GM12878 (cell line): ENCODE measurements around the gene FUT7. TPM values are rescaled to one million over a fixed set of nuclear protein-coding genes. Genes with fewer than 3 reads are reported as not detected.

Experiments used
- CTCF ChIP-seq, 3 experiments: IDR thresholded peaks in 2 of 3; conservative IDR thresholded peaks in 1 of 3; 2 replicates each; pipeline ENCODE4 v1.5.1; 2011; ENCODE audit warnings: low read depth in 3 of 3, low read length in 3 of 3, mild to moderate bottlenecking in 3 of 3, control low read depth in 2 of 3, moderate library complexity in 2 of 3, inconsistent platforms in 1 of 3, mixed read lengths in 1 of 3; ENCODE audit not compliant: control insufficient read depth in 2 of 3, insufficient read depth in 1 of 3; ENCODE audit errors: extremely low read depth in 1 of 3
- MYB ChIP-seq: fragments of 150-350 bp; IDR thresholded peaks from 2 replicates; pipeline ENCODE4 v1.6.1; 2014; ENCODE audit warnings: mild to moderate bottlenecking, low read depth, low read length, borderline replicate concordance
- PAX8 ChIP-seq: fragments of 450-650 bp; IDR thresholded peaks from 2 replicates; pipeline ENCODE4 v1.6.1; 2017; ENCODE audit warnings: mild to moderate bottlenecking, moderate library complexity
- SUZ12 ChIP-seq: fragments of 200-600 bp; sonication (generic); IDR thresholded peaks from one replicate; pipeline ENCODE4 v1.6.1; 2018; ENCODE audit warnings: antibody characterized with exemption, mild to moderate bottlenecking; ENCODE audit not compliant: unreplicated experiment
- TARDBP ChIP-seq: IDR thresholded peaks from 2 replicates; pipeline ENCODE4 v1.6.1; 2016; ENCODE audit warnings: borderline replicate concordance
- polyA plus RNA-seq, 11 experiments: library from polyadenylated mRNA; depleted of rRNA in 4 of 11; unstranded in 6 of 11; stranded (reverse) in 5 of 11; fragments of >200 nt; fragmentation: Nextera tagmentation in 4 of 11; fragmentation: Illumina TruSeq in 1 of 11; extraction: Ambion mirVana in 4 of 11; extraction: Trizol in 1 of 11; gene quantifications; 1 replicate in 1 of 11; 2 replicates in 10 of 11; pipeline versions ENCODE4 v1.2.1 to v1.2.3, GENCODE V29; 2011 to 2016; ENCODE audit warnings: inconsistent platforms in 2 of 11, missing spikeins in 2 of 11, low read depth in 1 of 11
- total RNA-seq, 4 experiments: library from RNA; depleted of rRNA in 3 of 4; stranded (reverse); fragments of >200 nt in 3 of 4; fragmentation: Illumina TruSeq in 1 of 4; extraction: Trizol in 1 of 4; gene quantifications; 2 replicates each; pipeline versions ENCODE4 v1.2.1 to v1.2.3, GENCODE V29; 2013 to 2021
- TF ChIP-seq, protein P1 (sequence below): IDR thresholded peaks from 2 replicates; pipeline ENCODE4 v1.6.1; 2012; ENCODE audit warnings: improper control_type of control experiment, low read depth, low read length; ENCODE audit not compliant: insufficient replicate concordance
- TF ChIP-seq, protein P2 (sequence below): fragments of 450-650 bp; IDR thresholded peaks from 2 replicates; pipeline ENCODE4 v1.6.1; 2016; ENCODE audit warnings: mild to moderate bottlenecking, moderate library complexity, borderline replicate concordance

Gene FUT7
- total and polyA plus RNA-seq, 10 of the 15 experiments (the other 5 are each of a cell fraction or from before 2014, with no cell fraction given), result 0.04 to 0.62 (median 0.20) TPM; not detected in 2

DNA sequence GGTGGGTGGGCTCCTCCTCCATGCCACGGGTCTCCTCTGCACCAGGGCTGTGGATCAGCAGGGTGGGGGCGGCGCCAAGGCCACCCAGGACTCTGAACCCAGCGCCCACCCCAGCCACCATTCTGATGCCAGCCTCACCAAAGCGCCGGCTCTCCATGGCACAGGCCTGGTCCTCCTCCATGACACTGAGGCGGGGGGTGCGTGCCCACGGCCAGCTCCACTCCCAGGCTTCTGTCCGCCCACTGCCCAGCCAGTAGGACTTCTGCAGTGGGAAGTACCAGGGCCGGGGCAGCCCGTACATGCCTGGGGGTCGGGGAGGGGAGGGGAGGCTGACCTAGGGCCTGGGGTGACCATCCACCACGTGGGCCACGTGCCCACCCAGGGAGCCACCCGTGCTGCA, 15.5 kb downstream of the FUT7 start (continued):
- TF ChIP-seq, protein P1, sequence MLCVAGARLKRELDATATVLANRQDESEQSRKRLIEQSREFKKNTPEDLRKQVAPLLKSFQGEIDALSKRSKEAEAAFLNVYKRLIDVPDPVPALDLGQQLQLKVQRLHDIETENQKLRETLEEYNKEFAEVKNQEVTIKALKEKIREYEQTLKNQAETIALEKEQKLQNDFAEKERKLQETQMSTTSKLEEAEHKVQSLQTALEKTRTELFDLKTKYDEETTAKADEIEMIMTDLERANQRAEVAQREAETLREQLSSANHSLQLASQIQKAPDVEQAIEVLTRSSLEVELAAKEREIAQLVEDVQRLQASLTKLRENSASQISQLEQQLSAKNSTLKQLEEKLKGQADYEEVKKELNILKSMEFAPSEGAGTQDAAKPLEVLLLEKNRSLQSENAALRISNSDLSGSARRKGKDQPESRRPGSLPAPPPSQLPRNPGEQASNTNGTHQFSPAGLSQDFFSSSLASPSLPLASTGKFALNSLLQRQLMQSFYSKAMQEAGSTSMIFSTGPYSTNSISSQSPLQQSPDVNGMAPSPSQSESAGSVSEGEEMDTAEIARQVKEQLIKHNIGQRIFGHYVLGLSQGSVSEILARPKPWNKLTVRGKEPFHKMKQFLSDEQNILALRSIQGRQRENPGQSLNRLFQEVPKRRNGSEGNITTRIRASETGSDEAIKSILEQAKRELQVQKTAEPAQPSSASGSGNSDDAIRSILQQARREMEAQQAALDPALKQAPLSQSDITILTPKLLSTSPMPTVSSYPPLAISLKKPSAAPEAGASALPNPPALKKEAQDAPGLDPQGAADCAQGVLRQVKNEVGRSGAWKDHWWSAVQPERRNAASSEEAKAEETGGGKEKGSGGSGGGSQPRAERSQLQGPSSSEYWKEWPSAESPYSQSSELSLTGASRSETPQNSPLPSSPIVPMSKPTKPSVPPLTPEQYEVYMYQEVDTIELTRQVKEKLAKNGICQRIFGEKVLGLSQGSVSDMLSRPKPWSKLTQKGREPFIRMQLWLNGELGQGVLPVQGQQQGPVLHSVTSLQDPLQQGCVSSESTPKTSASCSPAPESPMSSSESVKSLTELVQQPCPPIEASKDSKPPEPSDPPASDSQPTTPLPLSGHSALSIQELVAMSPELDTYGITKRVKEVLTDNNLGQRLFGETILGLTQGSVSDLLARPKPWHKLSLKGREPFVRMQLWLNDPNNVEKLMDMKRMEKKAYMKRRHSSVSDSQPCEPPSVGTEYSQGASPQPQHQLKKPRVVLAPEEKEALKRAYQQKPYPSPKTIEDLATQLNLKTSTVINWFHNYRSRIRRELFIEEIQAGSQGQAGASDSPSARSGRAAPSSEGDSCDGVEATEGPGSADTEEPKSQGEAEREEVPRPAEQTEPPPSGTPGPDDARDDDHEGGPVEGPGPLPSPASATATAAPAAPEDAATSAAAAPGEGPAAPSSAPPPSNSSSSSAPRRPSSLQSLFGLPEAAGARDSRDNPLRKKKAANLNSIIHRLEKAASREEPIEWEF, result no peak
- TF ChIP-seq MYB, result no peak
- TF ChIP-seq SUZ12, result no peak
- TF ChIP-seq TARDBP, result no peak
- TF ChIP-seq, protein P2, sequence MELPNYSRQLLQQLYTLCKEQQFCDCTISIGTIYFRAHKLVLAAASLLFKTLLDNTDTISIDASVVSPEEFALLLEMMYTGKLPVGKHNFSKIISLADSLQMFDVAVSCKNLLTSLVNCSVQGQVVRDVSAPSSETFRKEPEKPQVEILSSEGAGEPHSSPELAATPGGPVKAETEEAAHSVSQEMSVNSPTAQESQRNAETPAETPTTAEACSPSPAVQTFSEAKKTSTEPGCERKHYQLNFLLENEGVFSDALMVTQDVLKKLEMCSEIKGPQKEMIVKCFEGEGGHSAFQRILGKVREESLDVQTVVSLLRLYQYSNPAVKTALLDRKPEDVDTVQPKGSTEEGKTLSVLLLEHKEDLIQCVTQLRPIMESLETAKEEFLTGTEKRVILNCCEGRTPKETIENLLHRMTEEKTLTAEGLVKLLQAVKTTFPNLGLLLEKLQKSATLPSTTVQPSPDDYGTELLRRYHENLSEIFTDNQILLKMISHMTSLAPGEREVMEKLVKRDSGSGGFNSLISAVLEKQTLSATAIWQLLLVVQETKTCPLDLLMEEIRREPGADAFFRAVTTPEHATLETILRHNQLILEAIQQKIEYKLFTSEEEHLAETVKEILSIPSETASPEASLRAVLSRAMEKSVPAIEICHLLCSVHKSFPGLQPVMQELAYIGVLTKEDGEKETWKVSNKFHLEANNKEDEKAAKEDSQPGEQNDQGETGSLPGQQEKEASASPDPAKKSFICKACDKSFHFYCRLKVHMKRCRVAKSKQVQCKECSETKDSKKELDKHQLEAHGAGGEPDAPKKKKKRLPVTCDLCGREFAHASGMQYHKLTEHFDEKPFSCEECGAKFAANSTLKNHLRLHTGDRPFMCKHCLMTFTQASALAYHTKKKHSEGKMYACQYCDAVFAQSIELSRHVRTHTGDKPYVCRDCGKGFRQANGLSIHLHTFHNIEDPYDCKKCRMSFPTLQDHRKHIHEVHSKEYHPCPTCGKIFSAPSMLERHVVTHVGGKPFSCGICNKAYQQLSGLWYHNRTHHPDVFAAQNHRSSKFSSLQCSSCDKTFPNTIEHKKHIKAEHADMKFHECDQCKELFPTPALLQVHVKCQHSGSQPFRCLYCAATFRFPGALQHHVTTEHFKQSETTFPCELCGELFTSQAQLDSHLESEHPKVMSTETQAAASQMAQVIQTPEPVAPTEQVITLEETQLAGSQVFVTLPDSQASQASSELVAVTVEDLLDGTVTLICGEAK, result no peak
- no peak for TF ChIP-seq CTCF (IDR thresholded peaks at IDR 0.05 in 2 of 3, conservative IDR thresholded peaks at IDR 0.05 in 1 of 3; ENCODE audit: control insufficient read depth in 2 of 3, extremely low read depth in 1 of 3, insufficient read depth in 1 of 3, low read depth in 3 of 3, low read length in 3 of 3)
- TF ChIP-seq PAX8, result no peak
